Right hindlimb (tissue), 1 donor: Measurements from ENCODE around the gene USO1.
"Not testable (repeated sequence)": the region's sequence is repeated elsewhere in the genome, so short reads cannot be mapped to it uniquely, and the experiment has no call there.

Experiments
- DNase-seq: peaks from one replicate; pipeline ENCODE4 v3.0.0-alpha.2; 2018

Gene USO1

GRCh38 chr4:75714011-75714410, 10.4 kb upstream of the USO1 start:
- DNase-seq = no peak

- DNase-seq = no peak
Observed at GRCh38 chr4:75714704-75715103, 9.7 kb upstream of the USO1 start.

- DNase-seq = no peak
Observed at GRCh38 chr4:75715105-75715799, 9.1 kb upstream of the USO1 start.

GRCh38 chr4:75716054-75716453, 8.3 kb upstream of the USO1 start:
- DNase-seq = not testable (repeated sequence)

GRCh38 chr4:75717408-75717807, 7.0 kb upstream of the USO1 start:
- DNase-seq = no peak

- DNase-seq = no peak
Observed at GRCh38 chr4:75718529-75718928, 5.8 kb upstream of the USO1 start.

- DNase-seq = no peak
Observed at GRCh38 chr4:75722417-75722816, 2.0 kb upstream of the USO1 start.

GRCh38 chr4:75723163-75724065, 963 bp upstream of the USO1 start:
- peak; percentile 31 for DNase-seq

- DNase-seq = peak; percentile 89
Observed at GRCh38 chr4:75724867-75725724, 719 bp downstream of the USO1 start.

- not testable (repeated sequence) for DNase-seq
Observed at GRCh38 chr4:75725942-75726538, 1.7 kb downstream of the USO1 start.

- DNase-seq = no peak
Observed at GRCh38 chr4:75726577-75726976, 2.2 kb downstream of the USO1 start.

GRCh38 chr4:75727073-75727472, 2.7 kb downstream of the USO1 start:
- DNase-seq = no peak

GRCh38 chr4:75729836-75730235, 5.5 kb downstream of the USO1 start:
- DNase-seq = no peak

GRCh38 chr4:75733369-75733768, 9.0 kb downstream of the USO1 start:
- DNase-seq = no peak

- DNase-seq = no peak
Observed at GRCh38 chr4:75735525-75735924, 11.1 kb downstream of the USO1 start.

- DNase-seq = no peak
Observed at GRCh38 chr4:75736862-75737261, 12.5 kb downstream of the USO1 start.

- DNase-seq = no peak
Observed at GRCh38 chr4:75737398-75737797, 13.0 kb downstream of the USO1 start.

- no peak for DNase-seq
Observed at GRCh38 chr4:75741027-75741426, 16.6 kb downstream of the USO1 start.

GRCh38 chr4:75742451-75742850, 18.1 kb downstream of the USO1 start:
- no peak for DNase-seq

- DNase-seq = no peak
Observed at GRCh38 chr4:75745161-75745560, 20.8 kb downstream of the USO1 start.

GRCh38 chr4:75745721-75746199, 21.4 kb downstream of the USO1 start:
- DNase-seq = no peak

- DNase-seq = no peak
Observed at GRCh38 chr4:75752637-75753036, 28.3 kb downstream of the USO1 start.

- no peak for DNase-seq
Observed at GRCh38 chr4:75769036-75769435, 44.7 kb downstream of the USO1 start.
